Measurements from ENCODE around the gene CST7. TPM values are rescaled to one million over a fixed set of nuclear protein-coding genes. Genes with fewer than 3 reads are reported as not detected.

CST7 gene
- polyA plus RNA-seq, 1 of the 3 experiments (the other 2 are of a cell fraction), result 0.07 TPM

- no peak overlapping the region for H3K27ac ChIP-seq (ENCODE audit: low read depth in 2 of 2, low read length in 1 of 2)
- DNase-seq, result no peak
- 95% methylated on average over 19 of the region's 22 CpGs for WGBS (ENCODE audit: low lambda C conversion rate)
- no peak overlapping the region for H2AFZ ChIP-seq (ENCODE audit: low read depth)
- H3K36me3 ChIP-seq (replicated peaks in 1 of 2; ENCODE audit: control insufficient read depth in 1 of 2, insufficient read depth in 2 of 2, low read length in 1 of 2), result peaks cover 0 to 26% of the 10 kb centered on the region in 2 experiments
- H3K4me3 ChIP-seq (ENCODE audit: low read depth in 2 of 2, low read length in 1 of 2), result no peak overlapping the region
- H3K4me2 ChIP-seq, result no peak overlapping the region
- CTCF ChIA-PET, result no interaction called here
- H3K27me3 ChIP-seq (ENCODE audit: insufficient read depth), result no peaks in the 10 kb centered on the region
- no peaks in the 10 kb centered on the region for H4K20me1 ChIP-seq (ENCODE audit: insufficient read depth)
- no peak overlapping the region for H3K9ac ChIP-seq
- no peaks in the 10 kb centered on the region for H3K9me2 ChIP-seq
- TF ChIP-seq USF2 (IDR thresholded peaks at IDR 0.05; ENCODE audit: borderline replicate concordance, low read depth, low read length) (no peak), TEAD4 (IDR thresholded peaks at IDR 0.05; ENCODE audit: borderline replicate concordance, insufficient read depth) (no peak), CTCF (IDR thresholded peaks at IDR 0.05) (no peak), ZBTB33 (IDR thresholded peaks at IDR 0.05; ENCODE audit: borderline replicate concordance, low read depth) (no peak), MEF2A (IDR thresholded peaks at IDR 0.05; ENCODE audit: borderline replicate concordance, low read depth) (no peak), YY1 (IDR thresholded peaks at IDR 0.05; ENCODE audit: low read depth) (no peak), NRF1 (IDR thresholded peaks at IDR 0.05; ENCODE audit: low read depth, low read length) (no peak), RXRA (IDR thresholded peaks at IDR 0.05; ENCODE audit: borderline replicate concordance, low read depth) (no peak), SIN3A (IDR thresholded peaks at IDR 0.05; ENCODE audit: borderline replicate concordance, low read depth, low read length) (no peak), REST (IDR thresholded peaks at IDR 0.05; ENCODE audit: low read depth, low read length) (no peak), TCF12 (IDR thresholded peaks at IDR 0.05) (no peak), FOSL2 (IDR thresholded peaks at IDR 0.05; ENCODE audit: borderline replicate concordance, low read depth) (no peak), EZH2phosphoT487 (IDR thresholded peaks at IDR 0.05; ENCODE audit: borderline replicate concordance, low read depth) (no peak), TAF1 (IDR thresholded peaks at IDR 0.05; ENCODE audit: borderline replicate concordance, low read depth, low read length) (no peak), USF1 (IDR thresholded peaks at IDR 0.05; ENCODE audit: borderline replicate concordance, low read depth) (no peak), SMC3 (IDR thresholded peaks at IDR 0.05; ENCODE audit: low read depth, low read length) (no peak), ELF1 (IDR thresholded peaks at IDR 0.05) (no peak), POLR2AphosphoS5 (IDR thresholded peaks at IDR 0.05; ENCODE audit: low read depth, low read length) (no peak)
- H3K79me2 ChIP-seq (ENCODE audit: insufficient read depth), result no peaks in the 10 kb centered on the region
- H3F3A ChIP-seq (replicated peaks; ENCODE audit: insufficient read depth), result no peaks in the 10 kb centered on the region
- POLR2A ChIA-PET, result no interaction called here
- peaks cover 0 to 6% of the 10 kb centered on the region in 2 experiments; a peak in 1 of 4 replicates for H3K4me1 ChIP-seq (ENCODE audit: control insufficient read depth in 1 of 2, insufficient read depth in 2 of 2, low read depth in 1 of 2, low read length in 1 of 2)
- no peaks in the 10 kb centered on the region for H3K9me3 ChIP-seq
Measured at GRCh38 chr20:24956001-24956841, 7.2 kb downstream of the CST7 start.

All from SK-N-SH (cell line).